A673 (cell line): ENCODE data around the gene OLFM4.

Source experiments
- CTCF ChIP-seq: fragments of 300-800, 200-600 bp; sonication (generic); conservative IDR thresholded peaks from 2 replicates; pipeline ENCODE4 v1.5.1; 2017; ENCODE audit warnings: low read depth, mild to moderate bottlenecking, antibody characterized with exemption, low read length, moderate library complexity, mixed read lengths
- EZH2 ChIP-seq: fragments of 200-600 bp; sonication (generic); IDR thresholded peaks from 2 replicates; pipeline ENCODE4 v1.6.1; 2017; ENCODE audit warnings: borderline replicate concordance, low read depth, mild to moderate bottlenecking, mixed read lengths, antibody characterized with exemption, low read length; ENCODE audit not compliant: poor library complexity, severe bottlenecking

DNA sequence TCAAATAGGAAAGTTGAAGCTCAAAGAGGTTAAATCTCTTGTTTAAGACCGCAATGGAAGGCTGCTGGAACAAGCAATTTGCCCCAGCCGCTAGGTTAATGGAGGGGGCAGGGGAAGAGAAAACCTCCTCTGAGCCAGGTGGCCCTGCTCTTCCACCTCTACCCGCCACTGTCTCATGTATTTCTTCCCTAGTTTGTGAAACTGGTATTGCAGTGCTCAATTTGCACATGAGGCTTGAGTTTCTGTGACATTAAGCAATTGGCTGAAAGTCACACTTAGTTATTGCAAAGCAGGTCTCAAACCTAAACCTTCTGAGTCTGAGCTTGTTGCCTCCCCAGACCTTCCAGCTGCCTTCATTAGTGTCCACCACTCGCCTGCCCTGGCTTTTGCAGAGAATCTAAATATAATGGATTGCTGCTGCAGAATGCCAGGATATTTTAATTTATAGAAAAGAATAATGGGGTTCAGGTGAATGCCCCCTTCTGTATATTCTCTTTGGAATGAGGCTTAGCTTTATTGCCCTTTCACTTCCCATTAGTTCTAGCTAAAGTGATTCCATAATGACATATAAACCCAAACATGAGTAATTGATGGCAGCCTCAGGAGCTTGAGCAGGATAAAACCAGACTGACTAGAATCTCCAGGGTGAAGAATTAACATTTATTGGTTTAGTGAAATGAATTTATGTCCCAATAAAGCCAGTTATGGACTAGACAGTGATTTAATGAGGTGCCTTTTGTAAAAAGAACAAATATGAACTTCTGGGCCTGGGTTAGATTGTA is 27.0 kb upstream of the OLFM4 start:
- TF ChIP-seq CTCF = no peak
- TF ChIP-seq EZH2 = no peak
